Fibroblast of skin of left quadriceps (primary cell): ENCODE measurements around the gene NISCH.
"Not testable (repeated sequence)": the region's sequence is repeated elsewhere in the genome, so short reads cannot be mapped to it uniquely, and the experiment has no call there.

Experiments
- DNase-seq, 2 experiments: peaks; one replicate each; pipeline ENCODE4 v3.0.0-alpha.2; 2013; ENCODE audit warnings: low read depth in 2 of 2

Gene NISCH

DNA sequence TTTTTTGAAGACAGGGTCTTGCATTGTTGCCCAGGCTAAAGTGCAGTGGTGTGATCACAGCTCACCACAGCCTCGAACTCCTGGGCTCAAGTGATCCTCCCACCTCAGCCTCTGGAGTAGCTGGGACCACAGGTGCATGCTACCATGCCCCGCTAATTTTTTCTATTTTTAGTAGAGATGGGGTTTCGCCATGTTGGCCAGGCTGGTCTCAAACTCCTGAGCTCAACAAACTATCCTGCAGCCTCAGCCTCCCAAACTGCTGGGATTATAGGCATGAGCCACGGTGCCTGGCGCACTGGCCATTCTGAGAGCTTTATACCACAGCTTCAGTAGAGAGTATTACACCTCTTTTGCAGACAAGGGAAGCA lies 71.3 kb downstream of the NISCH start:
- not testable (repeated sequence) for DNase-seq

DNA sequence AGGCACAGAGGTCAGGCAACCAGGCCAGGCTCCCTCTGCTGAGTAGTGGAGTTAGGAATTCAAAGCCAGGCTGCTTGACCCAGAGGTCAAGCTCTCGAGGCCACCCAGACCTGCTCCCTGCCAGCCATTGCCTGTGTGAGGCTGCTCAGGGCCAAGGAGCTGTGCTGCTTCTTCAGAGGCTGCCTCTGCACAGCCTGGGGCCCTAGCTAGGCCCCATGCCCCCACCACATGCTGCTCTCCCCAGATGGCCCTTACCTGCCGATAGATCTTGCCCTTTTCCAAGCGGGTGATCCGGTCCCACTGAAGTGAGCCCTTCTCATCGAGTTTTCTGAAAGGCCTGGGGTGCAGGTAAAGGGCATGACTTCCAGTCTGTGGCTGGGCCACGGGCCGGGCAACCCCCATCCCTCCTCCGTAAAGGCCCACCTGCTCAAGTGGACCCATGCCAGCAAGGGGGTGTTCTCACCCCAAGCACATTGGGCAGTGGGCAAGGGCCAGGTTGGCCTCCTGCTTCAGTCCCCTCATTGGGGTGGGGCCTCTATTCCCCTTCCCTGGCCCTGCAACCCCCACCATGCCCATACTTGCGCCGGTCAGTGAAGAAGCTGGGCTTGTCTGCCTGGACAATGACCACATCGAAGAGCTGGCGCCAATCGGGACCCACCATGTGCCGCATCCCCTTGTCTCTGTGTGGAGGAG lies 71.8 kb downstream of the NISCH start:
- no peak for DNase-seq

DNA sequence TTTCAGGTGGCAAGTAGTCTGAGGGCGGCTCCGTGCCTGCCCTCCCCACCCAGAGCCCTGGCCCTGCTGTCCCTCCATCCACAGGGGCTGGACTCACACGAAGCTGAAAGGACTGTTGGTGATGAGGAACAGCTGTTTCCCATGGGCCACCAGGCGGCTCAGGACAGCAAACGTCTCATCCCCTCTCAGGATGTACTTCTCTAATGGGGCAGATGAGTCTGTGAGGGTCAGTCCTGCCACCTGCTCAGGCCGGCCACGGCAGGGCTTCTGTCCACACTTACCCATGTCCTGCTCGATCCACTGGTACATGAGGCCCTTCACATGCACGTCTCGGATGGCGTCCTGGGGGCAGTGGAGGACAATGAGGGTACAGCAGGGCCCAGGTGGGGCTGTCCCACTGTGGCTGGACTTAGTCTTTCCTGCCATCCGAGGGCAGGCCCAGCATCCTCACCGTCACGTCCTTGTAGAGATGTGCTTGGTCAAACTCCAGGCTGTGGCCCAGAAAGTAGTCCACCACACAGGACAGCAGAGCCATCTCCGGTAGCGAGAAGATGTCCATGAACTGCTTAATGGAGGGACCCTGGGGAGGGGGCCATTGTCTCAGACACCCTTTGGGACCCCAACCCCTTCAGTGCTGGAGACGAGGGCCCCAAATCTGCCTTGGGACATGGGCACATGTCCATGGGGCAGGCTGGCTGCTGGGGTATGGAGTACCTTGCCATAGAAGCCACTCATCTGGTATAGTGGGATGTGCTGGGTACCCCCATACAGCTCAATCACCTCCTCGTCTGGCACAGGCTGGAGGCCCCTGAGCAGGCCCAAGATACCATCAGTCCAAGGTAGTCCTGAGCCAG lies 72.6 kb downstream of the NISCH start:
- DNase-seq = no peak

DNA sequence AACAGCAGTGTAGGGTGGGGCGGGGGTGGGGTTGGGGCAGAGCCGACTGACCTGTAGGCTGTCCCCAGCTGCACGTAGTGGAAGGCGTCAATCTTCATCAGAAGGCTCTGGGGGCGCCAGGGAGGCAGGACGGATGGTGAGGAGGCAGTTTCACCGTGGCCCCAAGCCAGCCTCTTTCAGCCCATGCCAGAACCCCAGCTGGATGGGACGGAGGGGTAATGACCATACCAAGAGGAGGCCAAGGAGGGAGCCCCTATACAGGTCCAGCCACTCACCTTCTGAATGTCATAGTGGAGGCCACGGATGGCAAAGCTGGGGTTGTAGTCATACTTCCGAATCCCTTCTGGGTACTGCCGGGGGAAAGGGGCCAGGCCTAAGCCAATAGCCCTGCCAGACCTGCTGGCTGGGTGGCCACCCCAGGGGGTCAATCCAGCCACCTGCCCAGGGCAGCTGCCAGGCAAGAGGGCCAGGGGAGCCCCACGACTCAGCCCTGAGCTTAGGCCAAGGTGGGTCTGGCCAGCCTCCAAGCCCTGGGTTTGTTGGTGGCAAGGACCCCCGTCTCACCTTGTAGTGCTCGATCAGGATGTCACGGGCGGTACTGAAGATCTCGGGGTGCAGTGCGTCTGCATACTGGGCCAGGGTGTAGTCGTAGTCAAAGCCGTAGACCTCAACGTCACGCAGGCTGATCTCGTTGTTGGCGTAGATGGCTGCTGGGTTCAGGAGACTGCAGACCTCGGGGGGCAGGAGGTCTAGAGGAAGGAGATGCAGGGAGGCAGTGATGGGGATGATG lies 73.4 kb downstream of the NISCH start:
- DNase-seq = no peak

DNA sequence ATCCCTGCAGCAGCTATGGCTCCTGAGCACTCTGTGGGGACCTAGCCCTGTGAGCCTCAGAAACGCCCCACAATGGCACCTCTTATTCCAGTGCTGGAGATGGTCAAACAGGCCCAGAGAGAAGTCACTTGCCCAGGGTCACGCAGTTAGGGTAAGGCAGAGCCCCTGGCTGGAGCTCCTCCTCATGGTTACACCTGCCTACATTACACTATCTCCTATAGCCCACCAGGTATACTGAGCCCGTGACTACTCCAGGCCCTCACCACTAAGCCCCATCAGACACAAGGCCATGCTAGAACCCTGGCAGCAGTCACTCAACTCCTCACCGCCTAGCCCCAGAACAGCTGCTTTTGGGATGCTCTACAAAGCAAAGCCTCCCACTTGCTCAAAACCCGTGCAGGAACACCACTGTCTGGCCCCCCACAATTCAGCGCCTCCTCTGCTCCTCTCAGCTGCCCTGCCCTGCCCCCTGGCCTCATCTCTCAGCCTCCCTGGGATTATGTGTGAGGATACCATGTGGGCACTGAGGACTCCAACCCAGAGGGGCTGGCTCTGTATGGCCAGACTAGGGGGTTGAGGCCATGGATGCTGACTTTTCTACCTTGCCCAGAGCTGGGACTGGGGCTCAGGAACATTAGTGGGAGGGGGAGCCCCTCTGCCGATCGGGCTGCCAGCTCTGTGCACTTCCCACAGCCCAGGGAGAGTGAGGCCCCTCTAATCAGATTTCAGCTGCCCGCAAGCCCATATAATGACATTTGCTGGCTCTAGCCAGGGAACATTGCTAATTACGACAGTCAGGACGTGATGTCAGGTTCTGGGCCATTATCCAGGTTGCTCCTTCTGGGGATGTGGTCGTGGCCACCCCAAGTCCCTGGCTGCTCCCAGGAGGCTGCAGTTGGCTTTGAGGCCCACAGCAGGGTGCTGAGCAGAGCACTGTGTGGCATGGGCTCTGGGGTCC lies 74.3 kb downstream of the NISCH start:
- no peak for DNase-seq

DNA sequence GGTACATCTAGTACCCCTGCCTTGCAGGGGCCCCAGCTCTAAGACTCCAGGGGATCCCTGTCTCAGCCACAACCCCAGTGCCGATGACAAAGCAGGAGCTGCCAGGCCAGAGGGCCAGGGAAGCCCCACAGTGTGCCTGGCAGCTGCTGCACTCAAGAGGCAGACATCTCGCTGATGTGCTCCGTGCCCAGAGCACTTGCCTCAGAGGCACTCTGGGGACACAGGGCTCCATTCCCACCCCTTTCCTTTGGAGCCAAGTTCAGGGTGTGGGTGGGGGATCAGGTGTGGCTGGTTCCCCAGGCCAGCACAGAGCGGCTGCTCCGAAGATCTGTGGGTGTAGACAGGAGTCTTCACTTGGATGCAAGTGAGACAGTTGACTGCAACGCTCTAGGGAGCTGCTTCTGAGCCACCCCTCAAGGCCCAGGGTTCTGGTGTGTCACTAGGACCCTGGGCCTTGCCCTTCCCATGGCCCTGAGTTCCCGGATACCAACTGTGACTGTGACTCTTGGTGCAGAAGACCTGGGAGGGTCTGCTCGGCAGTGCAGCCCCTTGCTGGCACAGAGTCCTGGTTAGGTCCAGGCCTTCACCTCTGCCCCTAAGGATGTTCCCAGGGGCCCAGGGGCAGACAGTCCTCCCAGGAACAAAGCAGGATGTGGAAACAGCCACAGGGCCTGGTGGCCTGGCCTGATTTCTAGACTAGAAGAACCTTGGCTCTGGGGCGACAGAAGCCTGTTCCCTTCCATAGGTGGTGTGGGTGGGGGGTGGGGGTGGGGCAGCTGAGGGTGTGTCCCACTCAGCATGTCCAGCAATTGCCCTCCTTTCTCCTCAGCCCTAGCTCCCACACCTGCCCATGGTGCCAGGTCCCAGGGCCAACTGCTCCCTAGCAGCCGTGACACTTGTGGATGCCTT lies 75.8 kb downstream of the NISCH start:
- no peak for DNase-seq

DNA sequence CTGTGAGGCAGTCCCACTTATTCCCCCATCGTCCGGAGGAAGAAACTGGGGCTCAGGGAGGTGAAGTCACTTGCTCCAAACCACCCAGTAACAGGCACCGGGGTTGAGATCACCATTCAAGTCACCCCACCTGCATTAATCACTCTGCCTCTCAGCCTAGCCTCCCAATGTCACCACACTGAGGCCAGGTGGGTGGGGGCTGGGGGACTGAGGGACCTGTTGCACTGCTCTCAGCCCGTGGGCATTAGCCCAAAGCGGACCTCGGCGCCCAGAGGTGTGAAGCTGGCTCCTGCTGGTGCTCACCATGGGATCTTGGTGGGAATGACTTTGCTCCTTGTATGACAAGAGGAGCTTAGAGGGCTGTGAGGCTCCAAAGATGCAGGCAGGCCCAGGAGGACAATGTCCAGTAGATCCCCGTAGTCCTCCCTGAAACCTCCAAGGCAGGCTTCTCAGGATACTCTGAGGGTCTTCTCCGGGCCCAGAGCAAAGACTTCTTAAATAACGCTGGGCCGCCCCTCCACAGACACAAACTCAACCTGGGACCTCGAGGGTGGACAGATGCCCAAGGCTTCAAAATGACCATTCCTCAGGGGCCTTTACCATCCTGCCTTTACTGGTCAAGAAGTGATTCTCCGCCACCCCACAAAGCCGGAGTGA lies 76.6 kb downstream of the NISCH start:
- no peak for DNase-seq

DNA sequence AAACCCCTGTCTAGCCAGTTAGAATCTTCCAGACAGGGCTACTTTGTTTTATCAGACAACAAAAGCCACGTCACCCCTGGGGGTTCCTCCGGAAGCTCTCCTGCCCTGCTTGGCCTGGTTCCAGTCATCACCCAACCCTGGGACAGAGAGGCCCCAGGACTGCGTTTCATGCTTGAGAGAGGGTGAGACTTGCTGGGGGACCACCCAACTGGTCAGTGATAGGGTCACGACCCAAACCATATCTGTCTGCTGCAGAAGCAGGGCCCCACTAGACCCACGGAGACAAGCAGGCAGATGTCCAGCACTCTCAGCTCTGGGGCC lies 77.1 kb downstream of the NISCH start:
- DNase-seq = no peak

DNA sequence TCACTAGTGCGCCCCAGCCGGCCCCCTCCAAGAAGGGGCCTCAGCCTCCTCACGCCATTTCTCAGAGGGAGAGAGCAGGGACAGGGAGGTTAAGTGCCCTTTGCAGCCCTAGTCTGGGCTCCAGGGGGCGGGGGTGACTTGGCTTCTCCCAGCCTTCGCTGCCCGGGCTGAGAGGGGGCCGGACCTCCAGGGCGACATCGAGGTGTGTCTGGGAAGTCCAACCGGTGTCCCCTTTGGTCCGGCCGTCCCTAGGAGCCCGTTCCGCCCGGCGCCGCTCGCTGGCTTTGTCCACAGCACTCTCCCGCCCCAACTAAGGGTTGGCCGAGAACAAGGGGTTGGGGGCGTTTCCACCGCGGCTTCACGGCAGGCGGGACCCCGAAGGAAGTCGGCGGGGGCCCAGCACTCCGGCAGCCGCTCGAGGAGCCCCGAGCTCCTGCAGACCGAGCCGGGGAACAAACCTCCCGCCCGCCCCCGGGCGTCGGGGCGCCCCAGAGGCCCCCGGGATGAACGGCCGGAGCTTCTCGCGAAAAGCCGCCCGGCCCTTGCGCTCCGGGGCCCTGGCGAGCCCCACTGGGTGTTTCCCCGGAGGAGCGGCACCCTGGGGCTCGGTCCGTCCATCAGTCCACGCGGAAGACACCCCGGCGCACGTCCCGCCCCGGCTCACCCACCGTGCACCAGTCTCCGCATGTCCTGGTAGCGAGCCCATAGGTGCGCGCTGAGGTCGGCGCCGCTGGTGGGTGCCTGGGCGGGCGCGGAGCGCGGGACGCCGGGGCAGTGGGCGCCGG lies 77.6 kb downstream of the NISCH start:
- no peak for DNase-seq

DNA sequence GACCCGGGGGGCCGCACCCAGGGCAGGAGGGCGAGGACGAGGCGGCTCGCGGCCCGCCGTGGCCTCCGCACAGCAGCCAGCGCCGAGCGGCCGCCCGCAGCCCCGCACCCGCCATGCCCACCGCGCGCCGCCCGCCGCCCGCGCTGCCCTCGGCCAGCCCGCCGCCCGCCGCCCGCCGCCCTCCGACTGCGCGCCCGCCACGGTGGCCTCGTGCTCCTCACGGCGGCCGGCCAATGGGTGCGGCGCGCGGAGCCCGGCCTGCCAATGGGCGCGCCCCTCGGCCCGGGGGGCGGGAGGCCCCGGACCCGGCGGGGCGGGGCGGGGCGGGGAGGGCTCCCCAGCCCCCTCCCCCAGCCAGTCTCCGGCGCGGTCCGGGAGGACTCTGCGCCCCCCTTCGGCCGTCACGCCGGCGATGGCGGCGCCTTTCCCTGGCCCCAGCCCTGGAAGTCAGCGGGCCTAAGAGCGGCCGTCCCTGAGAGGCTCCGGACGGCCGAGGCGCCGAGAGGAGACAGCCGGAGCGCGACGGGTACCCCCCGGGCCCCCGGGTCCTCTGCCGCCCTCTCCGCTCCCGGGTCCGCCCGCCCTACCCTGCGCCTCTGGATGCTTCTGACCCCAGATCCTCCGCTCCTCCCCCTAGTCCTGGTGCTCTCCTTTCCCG lies 78.3 kb downstream of the NISCH start, which contains the start of gene NT5DC2:
NT5DC2 (minus strand) TSS at position 235 of the 658 bp plus-strand sequence; CDS start at position 115, 120 bp downstream.
- peak; percentile 52 to 55 for DNase-seq

DNA sequence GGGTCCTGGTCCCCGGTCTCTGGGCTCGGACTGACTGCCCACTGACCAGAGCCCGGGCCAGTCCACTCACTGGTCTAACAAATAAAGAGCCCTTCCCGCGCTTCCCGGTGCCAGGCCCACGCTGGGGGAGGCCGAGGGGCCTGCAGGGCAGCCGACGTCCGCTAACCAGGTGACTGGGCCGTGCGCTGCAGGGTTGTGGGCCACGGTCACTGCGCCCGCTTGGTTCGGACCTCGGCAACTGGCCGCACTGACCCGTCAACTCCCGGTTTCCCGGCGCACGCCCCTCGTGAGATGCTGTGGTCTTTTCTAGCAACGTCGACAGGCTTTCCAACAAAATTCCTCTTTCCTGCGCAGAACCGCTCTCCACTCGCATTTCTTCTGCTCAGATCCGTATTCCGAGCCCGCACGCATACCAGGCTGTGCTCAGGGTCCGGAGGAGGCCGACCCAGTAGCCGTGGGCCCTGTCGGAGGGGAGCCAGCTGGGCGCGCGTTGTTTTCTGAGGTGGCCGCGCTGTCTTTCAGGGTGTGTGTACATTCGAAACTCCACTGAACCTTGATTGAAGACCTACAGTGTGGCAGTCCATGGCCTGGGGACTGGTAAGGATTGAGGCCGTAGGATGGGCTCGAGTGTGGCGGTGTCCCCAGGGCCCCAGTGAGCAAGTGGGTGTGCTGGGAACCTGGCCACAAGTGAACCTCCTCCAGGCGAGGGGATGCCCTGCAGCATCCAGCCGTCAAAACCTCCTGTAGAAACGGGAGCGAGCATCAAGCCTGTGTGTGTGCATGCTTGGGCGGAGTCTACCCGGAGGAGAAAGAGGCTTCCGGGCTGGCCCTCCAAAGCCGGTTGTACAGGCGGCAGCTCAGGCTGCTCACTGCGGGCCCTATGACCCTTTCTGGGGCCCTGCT lies 79.1 kb downstream of the NISCH start:
- DNase-seq = no peak

DNA sequence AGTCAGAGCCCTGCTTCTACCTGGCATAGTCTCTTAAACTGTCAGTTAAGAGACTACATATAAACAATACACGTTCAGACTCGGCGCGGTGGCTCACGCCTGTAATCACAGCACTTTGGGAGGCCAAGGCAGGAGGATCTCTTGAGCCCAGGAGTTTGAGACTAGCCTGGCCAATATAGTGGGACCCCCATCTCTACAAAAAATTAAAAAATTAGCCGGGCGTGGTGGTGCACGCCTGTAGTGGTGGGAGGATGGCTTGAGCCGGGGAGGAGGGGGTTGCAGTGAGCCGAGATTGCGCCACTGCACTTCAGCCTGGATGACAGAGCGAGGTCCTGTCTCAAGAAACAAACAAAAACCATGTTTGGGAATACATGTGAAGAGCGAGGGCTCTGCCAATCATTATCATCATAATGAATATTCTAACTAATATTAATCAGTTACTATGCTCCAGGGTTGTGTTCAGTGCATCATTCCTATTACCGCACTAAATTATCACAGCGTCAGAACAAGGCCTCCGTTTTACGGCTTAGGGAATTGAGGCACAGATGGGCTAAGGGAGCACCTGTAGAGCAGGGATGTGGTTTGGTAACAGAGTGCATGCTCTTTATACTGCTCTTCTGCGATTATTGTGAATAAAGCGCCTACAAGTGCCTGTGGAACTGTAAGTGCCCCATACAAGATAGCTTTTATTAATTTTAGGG lies 80.2 kb downstream of the NISCH start:
- DNase-seq = no peak

DNA sequence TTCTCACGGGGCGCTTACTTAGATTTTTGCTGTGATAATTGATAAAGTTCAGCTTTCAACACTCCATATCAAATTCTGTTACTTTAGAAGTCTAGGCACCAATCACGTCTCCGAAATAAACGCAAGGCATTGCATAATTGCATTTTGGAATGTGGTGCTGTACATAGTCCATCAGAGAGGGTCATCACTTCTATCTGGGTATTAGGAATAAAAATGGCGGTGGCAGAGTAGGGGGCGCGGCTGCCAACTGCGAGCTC lies 80.6 kb downstream of the NISCH start:
- no peak for DNase-seq

DNA sequence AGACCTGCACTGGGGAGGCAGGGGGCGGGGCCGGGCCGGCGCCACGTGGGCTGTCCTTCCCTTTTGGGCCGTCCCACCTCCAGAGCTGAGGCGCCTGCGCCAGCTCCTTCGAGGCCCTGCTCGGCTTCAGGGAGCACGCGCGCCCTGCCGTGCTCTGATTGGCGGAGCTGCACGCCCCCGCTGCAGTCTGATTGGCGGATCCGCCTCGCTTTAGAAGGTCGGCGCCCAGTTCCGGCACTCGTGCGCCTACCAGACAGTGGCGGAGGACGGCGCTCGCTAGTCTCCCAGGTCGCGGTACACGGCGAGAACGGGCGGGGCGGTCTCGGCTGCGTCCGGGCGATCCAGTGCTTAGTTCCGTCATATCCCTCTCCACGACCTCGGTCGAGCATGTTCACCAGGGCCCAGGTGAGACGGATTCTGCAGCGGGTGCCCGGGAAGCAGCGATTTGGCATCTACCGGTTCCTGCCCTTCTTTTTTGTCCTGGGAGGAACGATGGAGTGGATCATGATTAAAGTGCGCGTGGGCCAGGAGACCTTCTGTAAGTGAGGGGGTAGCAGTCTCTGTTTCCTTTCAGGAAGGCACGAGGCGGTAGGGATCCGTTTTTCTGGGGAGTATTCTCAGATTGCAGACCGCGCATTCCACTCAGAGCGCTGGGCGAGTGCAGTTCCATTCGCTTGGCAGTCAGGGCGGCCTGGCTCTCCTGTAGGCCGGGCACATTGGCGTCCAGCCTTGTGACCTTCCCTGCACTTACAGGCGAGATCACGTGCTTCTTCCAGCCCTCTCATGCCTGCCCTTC lies 81.2 kb downstream of the NISCH start, which contains the start of gene UQCC5:
UQCC5 (plus strand) TSS at position 237 of the 796 bp plus-strand sequence; CDS start at position 388, 151 bp downstream.
- peak; percentile 96 to 97 for DNase-seq

DNA sequence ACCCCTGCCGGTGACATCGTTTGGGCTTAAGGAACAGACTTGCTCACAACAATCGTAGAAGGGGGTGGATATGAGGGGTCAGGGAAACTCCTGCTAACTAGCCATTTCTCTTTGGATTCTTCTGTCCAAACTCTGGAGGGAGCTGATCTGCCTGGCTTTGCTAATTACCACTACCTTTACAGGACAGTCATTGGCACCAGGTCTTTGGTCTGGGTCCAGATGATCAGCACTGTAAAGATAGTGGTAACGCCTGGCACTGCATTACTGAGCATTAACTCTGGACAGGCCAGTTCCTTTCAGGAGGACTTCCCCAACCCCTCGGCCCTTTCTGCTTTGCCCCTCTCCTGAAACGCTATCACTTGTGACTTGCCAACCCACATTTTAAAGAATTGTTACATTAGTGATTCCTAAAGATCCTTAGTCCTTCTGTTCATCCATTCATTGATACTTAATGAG lies 81.8 kb downstream of the NISCH start:
- DNase-seq = no peak
